Pulmonary artery endothelial cell (primary cell): ENCODE measurements around the gene DNAI1. TPM values are rescaled to one million over a fixed set of nuclear protein-coding genes. Genes with fewer than 3 reads are reported as not detected.

Experiments used
- DNase-seq: peaks from one replicate; pipeline ENCODE4 v3.0.0-alpha.2; 2011; ENCODE audit warnings: low read depth, low spot score
- total RNA-seq: library from RNA; depleted of rRNA; stranded (reverse); fragments of >200 nt; gene quantifications from 2 replicates; pipeline ENCODE4 v1.2.3, GENCODE V29; 2014

The DNAI1 gene
- total RNA-seq, 1 donor from 2014 or later, result not detected

DNA sequence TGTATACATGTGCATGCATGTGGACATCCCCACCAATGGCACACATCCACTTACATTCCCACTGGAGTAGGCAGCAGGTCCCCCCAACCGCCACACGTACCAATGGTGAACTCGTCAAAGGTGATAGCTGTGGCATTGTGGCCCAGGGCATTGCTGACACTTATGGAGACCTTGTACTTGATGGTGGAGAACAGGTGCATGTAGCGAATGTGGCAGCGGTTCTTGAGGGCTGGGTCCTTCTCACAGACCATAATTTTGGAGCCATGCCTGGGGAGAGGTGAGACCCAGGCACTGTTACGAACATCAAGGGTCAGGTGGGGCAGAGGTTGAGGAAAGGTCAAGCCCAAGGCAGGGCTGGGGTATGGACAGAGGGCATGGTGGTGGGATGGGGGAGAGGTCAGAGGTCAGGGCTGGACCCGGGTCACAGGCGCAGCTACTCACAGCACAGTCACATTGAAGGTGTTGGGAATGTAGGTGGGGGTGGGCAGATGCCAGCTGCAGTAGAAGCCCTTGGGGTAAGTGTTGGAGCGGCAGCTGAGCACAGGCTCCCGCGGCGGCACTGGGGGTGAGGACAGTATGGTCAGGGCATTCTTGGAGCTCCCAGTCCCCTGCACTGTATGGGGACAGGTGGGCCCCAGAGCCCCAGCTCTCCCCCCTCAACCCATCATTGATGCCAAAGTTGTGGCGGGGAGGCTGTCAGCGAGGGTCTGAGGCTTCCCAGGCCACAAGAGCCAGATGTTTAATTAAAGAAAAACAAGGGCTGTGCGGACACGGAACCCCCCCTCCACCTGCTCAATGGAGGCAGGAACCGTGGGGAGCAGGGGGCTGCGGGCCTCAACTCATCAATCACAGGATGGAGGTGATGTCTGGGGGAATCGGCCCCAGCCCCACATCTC, 99.1 kb downstream of the DNAI1 start:
- DNase-seq, result no peak

DNA sequence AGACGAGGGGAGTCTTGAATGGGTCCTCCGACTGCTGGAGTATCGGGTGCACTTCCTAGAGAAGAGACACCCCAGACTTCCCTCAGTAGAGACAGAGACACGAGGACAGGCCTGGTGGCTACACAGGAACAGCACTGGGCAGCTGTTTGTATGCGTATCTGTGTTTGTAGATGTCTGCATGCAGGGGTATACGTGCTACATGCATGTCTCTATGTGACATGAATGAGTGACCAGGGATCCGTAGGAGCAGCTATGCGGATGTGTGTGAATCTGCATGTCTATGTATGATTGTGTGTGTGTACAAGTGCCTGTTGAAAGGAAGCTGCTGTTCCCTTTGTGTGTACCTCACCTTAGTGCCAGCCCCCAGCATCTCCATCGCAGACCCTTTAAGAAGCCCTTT, 99.8 kb downstream of the DNAI1 start:
- DNase-seq, result no peak

DNA sequence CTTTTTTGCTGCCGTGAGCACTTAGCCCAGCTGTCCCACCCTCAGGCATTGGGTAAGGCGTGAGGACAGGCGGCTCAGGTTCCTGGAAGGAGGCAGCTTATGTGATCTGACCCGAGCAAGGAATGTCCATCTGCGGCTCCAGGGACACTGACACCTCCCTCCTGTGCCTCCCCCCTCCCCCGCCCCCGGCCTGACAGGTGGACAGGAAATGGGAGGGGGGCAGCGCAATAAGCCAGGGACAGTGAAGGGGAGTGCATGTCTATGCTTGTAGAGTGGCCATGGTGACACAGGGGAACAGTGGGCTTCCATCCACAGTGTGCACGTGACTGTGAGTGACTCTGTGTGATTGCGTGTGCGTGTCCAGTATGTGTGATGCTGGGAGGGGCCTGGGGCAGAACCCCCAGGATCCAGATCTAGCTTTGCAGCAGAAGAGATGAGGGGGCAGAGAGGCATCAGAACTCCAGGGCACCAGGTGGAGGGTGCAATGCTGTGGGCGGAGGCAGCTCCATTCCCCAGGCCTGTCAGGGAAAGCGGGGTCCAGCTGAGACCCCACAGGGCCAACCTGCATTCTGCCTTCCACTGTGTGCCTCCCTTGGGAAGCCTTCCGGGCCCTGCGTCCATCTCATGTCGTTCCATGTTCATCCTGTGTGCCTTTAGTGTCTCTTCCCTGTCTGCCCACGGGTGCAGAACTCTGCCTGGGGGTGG, 100.5 kb downstream of the DNAI1 start:
- no peak for DNase-seq

DNA sequence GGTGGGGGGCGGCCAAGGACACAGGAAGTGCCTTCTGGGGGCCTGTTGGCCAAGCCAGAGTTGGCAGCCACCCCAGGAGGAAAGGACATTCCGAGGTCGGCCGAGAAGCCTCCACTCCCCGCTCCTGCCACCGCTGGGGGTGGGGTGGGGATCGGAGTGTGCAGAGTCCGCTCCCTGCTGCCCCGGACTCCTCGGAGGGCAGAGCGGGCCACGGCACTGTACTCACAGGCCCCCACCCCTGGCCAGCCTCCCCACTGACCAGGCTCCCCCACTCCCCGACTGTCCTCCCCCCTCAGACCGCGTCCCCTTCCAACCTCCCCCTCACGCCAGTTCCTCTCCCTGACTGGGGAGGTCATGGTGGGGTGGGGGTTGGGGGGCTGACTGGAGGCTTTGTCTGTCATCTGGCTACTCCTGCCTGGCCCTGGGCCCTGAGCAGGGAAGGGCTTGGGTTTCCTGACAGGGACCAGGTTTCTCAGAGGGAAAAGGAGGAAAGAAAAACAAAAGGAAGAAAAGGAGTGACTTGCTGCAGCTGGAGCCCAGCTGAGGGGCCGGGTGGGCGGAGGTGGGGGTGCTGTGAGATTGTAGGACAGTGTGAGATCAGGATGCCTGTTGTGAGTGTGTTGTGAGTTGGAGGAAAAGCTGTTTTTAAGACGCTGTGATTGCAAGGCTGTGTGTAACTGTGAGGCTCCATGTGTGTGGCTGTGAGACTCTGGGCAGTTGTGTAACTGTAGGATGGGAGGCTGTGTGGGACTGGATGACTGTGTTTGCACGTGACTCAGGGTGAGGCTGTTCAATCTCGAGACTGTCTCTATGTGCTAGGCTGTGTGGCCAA, 101.2 kb downstream of the DNAI1 start:
- DNase-seq, result no peak

DNA sequence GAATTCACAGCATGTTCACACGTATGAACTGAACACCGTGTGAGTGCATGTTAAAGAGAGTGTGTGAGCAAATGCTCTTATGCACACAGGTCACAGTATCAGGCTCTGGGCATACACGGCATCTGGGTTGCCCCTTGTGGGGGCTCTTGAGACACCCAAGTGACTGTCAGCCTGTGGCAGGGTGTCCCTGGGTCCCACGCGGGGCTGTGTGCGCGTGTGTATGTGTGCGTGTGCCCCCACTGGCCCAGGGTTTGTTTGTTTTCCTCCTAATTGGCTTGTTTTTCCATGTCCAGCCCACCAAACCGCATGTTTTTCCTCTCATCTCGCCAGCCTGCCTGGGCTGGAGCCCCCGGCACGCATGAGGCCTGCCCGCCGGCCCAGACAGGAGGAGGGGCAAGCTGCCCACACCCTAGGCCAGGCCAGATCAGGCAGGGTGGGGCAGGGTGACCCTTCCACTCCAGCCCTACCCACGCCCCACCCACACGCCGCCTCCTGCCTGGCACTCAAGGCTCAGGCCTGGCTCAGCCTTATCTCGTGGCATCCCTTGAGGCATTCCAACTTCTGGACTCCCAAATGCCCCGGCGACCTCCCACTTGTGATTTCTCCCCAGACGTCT, 102.1 kb downstream of the DNAI1 start:
- DNase-seq, result no peak

DNA sequence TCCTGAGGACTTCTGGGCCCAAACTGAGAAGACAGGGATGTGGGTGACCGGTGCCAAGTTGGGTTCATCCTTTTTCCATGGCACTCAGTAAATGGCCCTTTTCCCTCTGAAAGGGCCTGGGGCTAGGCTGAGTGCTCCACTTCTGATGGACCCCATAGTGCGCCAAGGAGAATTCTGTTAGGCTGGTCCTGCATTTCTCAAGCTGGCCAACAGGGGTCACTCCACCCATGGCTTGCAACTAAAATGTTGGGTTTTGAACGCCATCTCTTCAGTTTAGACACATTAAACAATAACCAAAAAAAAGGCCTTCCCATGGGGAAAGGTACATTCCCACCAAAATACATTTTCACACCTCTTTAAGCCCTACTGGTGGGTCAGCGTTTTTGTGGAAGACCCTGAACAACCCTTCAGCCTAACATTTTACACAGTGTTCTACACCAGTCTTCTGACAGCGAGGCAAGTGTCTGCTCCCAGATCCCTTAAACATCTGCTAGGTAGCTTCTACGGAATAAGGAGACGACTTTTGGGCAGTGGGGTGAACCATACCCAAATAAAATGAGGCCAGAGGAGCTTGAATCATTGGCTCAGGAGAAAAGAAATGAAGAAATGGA, 103.6 kb downstream of the DNAI1 start:
- DNase-seq, result no peak

DNA sequence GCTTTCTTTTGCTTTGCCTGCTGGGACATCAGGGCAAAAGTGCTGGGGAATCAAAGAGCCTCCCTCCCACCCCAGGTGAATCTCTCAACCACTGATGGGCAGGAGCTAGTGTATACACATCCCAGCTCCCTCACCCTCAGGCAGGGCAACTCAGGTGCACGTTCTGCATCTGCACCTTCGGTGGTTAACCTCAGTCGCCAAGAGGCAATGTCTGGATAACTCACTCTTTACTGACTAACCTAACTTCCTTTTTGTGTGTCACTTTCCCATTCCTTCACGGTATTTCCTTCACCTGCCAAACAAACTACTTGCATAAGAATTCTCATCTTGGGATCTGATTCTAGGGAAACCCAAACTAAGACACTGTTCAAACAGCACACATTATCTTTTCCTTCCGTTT, 104.7 kb downstream of the DNAI1 start:
- DNase-seq, result no peak

DNA sequence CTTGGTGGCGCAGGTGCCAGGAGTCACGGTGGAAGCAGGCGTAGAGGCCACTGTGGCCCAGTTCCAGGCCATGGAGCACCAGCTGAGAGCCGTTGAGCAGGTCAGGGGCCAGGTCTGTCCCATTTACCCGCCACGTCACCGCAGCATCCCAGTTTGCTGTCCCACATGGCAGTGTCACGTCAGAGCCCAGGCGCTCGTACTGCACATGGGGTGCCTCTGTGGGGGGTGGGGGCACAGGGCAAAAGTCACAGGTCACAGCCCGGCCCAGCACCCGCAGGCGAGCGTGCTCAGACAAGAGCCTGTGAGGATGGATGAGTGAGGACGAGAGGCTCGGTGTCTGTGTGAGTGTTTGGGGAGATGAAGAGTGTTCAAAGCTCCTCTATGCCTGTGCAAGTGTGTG, 106.0 kb downstream of the DNAI1 start:
- DNase-seq, result no peak

DNA sequence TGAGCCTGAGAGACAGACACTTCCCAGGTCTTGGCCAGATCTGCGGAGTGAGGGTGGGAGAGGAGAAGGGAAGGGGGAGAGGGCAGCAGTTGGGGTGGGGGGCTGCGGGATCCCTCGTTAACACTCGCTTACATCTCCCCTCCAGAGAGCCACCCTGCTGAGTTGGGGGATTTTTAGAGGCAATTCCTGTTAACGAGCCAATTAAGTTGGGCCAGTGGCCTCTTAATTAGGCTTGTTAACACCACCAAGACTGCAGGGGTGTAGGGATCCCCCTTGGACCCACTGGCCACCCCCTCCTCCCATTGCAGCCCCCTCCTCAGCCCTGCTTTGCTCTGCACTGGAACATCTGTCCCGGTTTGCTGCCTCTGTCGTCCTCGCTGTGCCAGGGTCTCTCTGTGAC, 107.3 kb downstream of the DNAI1 start:
- no peak for DNase-seq

DNA sequence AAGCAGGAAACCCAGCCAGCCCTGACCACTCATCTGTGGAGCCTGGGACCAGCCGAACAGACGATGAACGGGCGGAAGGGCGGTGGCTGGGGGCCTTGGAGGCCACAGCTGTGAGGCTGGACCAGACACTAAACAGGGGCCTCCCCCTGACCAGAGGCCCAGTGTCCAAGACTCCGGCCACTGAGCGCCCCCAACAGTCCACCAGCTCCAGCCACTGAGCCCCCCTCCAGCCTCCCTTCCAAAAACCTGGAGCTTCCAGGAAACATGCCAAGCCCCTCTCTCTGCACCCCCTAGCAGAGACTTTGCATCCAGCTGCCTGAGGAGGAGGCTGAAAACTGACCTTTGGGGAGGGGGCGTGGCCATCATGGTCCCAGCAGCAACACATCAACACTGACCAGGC, 107.7 kb downstream of the DNAI1 start:
- no peak for DNase-seq

DNA sequence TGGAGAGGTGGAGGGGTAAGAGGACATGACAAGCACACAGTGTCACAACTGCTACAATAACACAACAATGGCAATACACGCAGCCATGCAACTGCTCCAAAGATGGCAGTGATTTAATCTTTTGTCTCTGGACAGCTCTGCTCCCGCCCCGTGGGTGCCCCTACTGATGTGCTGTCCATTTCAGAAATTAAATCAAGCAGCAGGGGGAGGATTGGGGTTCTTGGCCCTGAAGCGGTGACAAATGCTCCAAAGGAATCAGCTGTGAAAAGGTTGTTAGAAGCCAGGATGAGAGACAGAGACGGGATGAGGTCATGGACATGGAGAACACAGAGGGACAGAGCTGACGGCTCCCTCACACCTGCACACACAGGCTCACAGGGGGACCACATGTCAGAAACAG, 108.4 kb downstream of the DNAI1 start:
- no peak for DNase-seq

DNA sequence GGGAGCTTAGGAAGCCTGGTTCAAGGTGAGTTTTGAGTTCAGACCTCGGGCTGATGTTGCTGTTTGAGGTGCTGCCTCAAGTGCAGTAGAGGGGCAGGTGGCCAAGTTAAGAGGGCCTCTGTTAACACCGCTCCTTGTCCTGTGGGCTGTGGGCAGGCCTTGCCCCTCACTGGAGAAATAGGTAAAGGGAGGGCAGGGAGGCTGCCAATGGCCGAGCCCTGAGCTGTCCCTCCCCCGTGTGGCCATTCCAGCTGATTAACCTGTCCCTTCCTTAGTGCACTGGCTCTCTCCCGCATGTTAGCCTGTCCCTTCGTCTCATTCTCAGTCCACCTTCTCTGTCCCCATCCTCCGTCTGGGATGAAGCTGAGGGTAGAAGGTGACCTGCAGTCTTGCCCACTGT, 109.5 kb downstream of the DNAI1 start:
- no peak for DNase-seq

DNA sequence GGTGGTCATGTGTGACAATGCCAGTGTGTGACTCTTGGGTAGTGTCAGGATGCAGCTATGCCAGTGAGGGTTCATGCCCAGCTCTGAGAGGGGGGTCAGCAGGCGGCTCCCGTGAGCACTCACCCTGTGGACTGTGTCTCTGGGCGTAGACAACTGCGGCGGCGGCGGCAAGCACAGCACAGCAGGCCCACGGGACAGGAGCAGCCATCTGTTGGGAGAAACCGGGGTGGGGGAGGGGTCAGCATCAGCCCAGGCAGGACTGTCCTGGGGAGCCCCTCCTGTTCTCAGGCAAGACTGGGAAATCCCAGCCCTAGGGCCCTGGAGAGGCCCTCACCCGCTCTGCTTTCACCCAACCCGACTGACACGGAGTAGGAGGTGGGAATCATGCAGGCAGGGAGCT, 110.2 kb downstream of the DNAI1 start:
- no peak for DNase-seq

DNA sequence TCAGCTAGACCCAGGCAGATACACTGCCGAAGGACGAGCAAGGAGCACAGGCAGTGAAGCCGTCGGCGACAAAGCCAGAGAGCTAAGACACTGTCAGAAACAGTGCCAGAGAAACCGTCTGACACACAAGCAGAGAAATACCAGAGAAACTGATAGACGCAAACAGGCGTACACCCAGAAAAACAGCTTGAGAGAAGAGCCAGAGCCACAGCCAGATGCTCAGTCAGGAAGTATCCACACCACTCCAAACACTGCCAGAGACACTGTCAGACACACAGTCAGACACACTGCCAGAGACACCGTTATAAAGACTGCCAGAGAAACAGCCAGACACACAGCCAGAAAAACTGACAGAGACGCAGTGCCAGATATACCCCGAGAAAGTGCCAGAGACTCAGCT, 111.8 kb downstream of the DNAI1 start:
- no peak for DNase-seq

Other genes with a start within 250 kb of the DNAI1 start
- gene KIF24, start 129.5 kb upstream of the DNAI1 start, total RNA-seq, result 2.5 and 4.4 TPM in 2 replicates
- 27.0 and 36.1 TPM in 2 replicates for gene NUDT2, start 129.2 kb upstream of the DNAI1 start, total RNA-seq
- gene MYORG, start 81.9 kb upstream of the DNAI1 start, total RNA-seq, result 3.5 and 5.7 TPM in 2 replicates
- 11.1 and 11.6 TPM in 2 replicates for gene FAM219A, start 235 bp upstream of the DNAI1 start, total RNA-seq
- 0.07 TPM in 1 of 2 replicates, not detected in the other for gene ENHO, start 64.2 kb downstream of the DNAI1 start, total RNA-seq
- gene CNTFR, start 130.9 kb downstream of the DNAI1 start, total RNA-seq, result not detected in 2 replicates
- 20.1 and 22.4 TPM in 2 replicates for gene RPP25L, start 153.3 kb downstream of the DNAI1 start, total RNA-seq
- 101 and 107 TPM in 2 replicates for gene DCTN3, start 161.7 kb downstream of the DNAI1 start, total RNA-seq
- gene ARID3C, start 170.3 kb downstream of the DNAI1 start, total RNA-seq, result 0.07 and 0.13 TPM in 2 replicates
- gene SIGMAR1, start 179.0 kb downstream of the DNAI1 start, total RNA-seq, result 59.9 and 66.2 TPM in 2 replicates
- gene GALT, start 187.9 kb downstream of the DNAI1 start, total RNA-seq, result 26.7 and 29.1 TPM in 2 replicates
- gene IL11RA, start 193.4 kb downstream of the DNAI1 start, total RNA-seq, result 6.3 and 6.5 TPM in 2 replicates
- 0.14 TPM in 1 of 2 replicates, not detected in the other for gene CCL27, start 203.9 kb downstream of the DNAI1 start, total RNA-seq
- not detected in 2 replicates for gene CCL19, start 232.5 kb downstream of the DNAI1 start, total RNA-seq